Measurements from ENCODE around the gene CNN2. TPM values are rescaled to one million over a fixed set of nuclear protein-coding genes. Genes with fewer than 3 reads are reported as not detected.

Gene CNN2
- total and polyA plus RNA-seq, 9 of the 15 experiments (the other 6 are each of a cell fraction or from before 2014, with no cell fraction given) = 12.1 to 174 (median 52.7) TPM

GRCh38 chr19:1066251-1066747, 39.9 kb downstream of the CNN2 start (continued):
- TF ChIP-seq FOXM1 (IDR thresholded peaks at IDR 0.05; ENCODE audit: low read depth) = no peak
- TF ChIP-seq FOXM1 (CRISPR knock-in tag; IDR thresholded peaks at IDR 0.05; ENCODE audit: low read depth) = 0 out of 2 replicates have a peak, but pooled peaks have one; percentile 37
- TF ChIP-seq U2AF1 (optimal IDR thresholded peaks at IDR 0.05; ENCODE audit: low read depth, low read length) = no peak
- TF ChIP-seq CHD1 (IDR thresholded peaks at IDR 0.05; ENCODE audit: low read length) = peak; percentile 6
- 0 out of 2 replicates have a peak, but pooled peaks have one; percentile 40 for TF ChIP-seq IRF2 (CRISPR knock-in tag; IDR thresholded peaks at IDR 0.05)
- 0 out of 2 replicates have a peak, but pooled peaks have one; percentile 65 for TF ChIP-seq ZNF282 (CRISPR knock-in tag; IDR thresholded peaks at IDR 0.05)

- H4K20me1 ChIP-seq (replicated peaks; ENCODE audit: control insufficient read depth, insufficient read depth, low read length) = no peaks in the 10 kb centered on the region
- CTCF ChIA-PET (ENCODE audit: low intra/inter-chr PET ratio) = no interaction called here
- peaks cover 9 to 90% of the 10 kb centered on the region in 2 experiments for H3K4me1 ChIP-seq (replicated peaks in 1 of 2; ENCODE audit: control insufficient read depth in 2 of 2, insufficient read depth in 2 of 2, low read length in 2 of 2)
- DNase-seq (ENCODE audit: extremely low read depth in 1 of 4, low spot score in 3 of 4) (peak; percentile 59 to 83 (median 78)), FAIRE-seq (no peak), ATAC-seq (peak; percentile 45)
- POLR2A ChIA-PET = interaction anchor here (0.6 to 1.9 kb wide), 10 partner anchors 9 to 202 kb away, joined by 3 to 6 read pairs (median 4); partner anchors contain the start of genes ABCA7, CIRBP and RNU6-2
- no TSS peak for BruUV-seq (replicated peaks)
- no peaks in the 10 kb centered on the region for H3K27me3 ChIP-seq (ENCODE audit: control insufficient read depth in 2 of 2, insufficient read depth in 2 of 2, low read length in 2 of 2)
- no peaks in the 10 kb centered on the region for H3K79me2 ChIP-seq (ENCODE audit: control insufficient read depth, insufficient read depth, low read length)
- in situ Hi-C loops (cut with MboI) = no loop called here
- no peak within 1 kb of the TSS for H3K27ac ChIP-seq (ENCODE audit: extremely low read depth, low read depth, low read length)
- H3K4me2 ChIP-seq (ENCODE audit: insufficient read depth, low read length) = peak within 1 kb of the TSS; percentile 72
- intact Hi-C loops (cut with micrococcal nuclease) = no loop called here
- peak within 1 kb of the TSS; percentile 40 for H3K4me3 ChIP-seq
- no peaks in the 10 kb centered on the region for H3K9me1 ChIP-seq (ENCODE audit: control insufficient read depth, insufficient read depth, low read length)
- peaks cover 11% of the 10 kb centered on the region; the same call in 2 of the 3 replicates for H3K36me3 ChIP-seq (ENCODE audit: control insufficient read depth, insufficient read depth, low read length)
- peak within 1 kb of the TSS; percentile 16 to 90; a peak in 3 of 4 replicates for H3K9ac ChIP-seq (ENCODE audit: insufficient read depth in 1 of 2, low read depth in 2 of 2, low read length in 2 of 2)
- 24% methylated on average over 17 of the region's 61 CpGs for WGBS (ENCODE audit: insufficient coverage, low coverage, missing lambda C conversion rate)
- H3K9me3 ChIP-seq (replicated peaks; ENCODE audit: control insufficient read depth, insufficient read depth, low read depth, low read length) = no peaks in the 10 kb centered on the region
- peak within 1 kb of the TSS; percentile 41; the same call in 1 of the 2 replicates for H2AFZ ChIP-seq (ENCODE audit: low read depth, low read length)
- peak; percentile 81 for TF ChIP-seq TFAP4 (CRISPR knock-in tag; IDR thresholded peaks at IDR 0.05; ENCODE audit: borderline replicate concordance)
- peak in 1 of 2 experiments; percentile 55; a peak in 1 of 4 replicates for TF ChIP-seq HDAC1 (IDR thresholded peaks at IDR 0.05)
- no peak for TF ChIP-seq CTBP1 (IDR thresholded peaks at IDR 0.05; ENCODE audit: borderline replicate concordance)
- no peak for TF ChIP-seq ZNF699 (CRISPR knock-in tag; IDR thresholded peaks at IDR 0.05; ENCODE audit: insufficient replicate concordance)
- no peak for TF ChIP-seq ZNF449 (CRISPR knock-in tag; IDR thresholded peaks at IDR 0.05)
- TF ChIP-seq FIP1L1 (IDR thresholded peaks at IDR 0.05; ENCODE audit: low read depth, low read length, poor library complexity, severe bottlenecking) = peak; percentile 41
- TF ChIP-seq HDAC6 (IDR thresholded peaks at IDR 0.05; ENCODE audit: low read depth, low read length) = no peak
- TF ChIP-seq SAFB (IDR thresholded peaks at IDR 0.05; ENCODE audit: borderline replicate concordance, low read depth, low read length) = peak; percentile 85
- no peak for TF ChIP-seq TEAD1 (CRISPR knock-in tag; IDR thresholded peaks at IDR 0.05)
Observed at GRCh38 chr19:1066748-1067340, 40.4 kb downstream of the CNN2 start, which contains the start of gene ARHGAP45. Gene ARHGAP45 (plus strand): TSS chr19:1067167. CDS start chr19:1067406, 239 bp downstream.
